Measurements from ENCODE around the gene NR3C2. TPM values are rescaled to one million over a fixed set of nuclear protein-coding genes. Genes with fewer than 3 reads are reported as not detected.

NR3C2 gene
- 0.12 and 0.24 TPM in 2 replicates for polyA plus RNA-seq (2013)

- Histone ChIP-seq H4K91ac (ENCODE audit: low read depth, low read length) (peak within 1 kb of the TSS; percentile 32), H3K4me2 (ENCODE audit: low read length) (peak within 1 kb of the TSS; percentile 99), H2BK5ac (ENCODE audit: low read depth, low read length, poor library complexity) (no peak within 1 kb of the TSS), H3K4me3 (ENCODE audit: low read depth, low read length) (peak within 1 kb of the TSS; percentile 85), H2AK5ac (ENCODE audit: low read length) (no peak within 1 kb of the TSS), H3K14ac (ENCODE audit: low read length) (peak within 1 kb of the TSS; percentile 62), H3K4ac (ENCODE audit: low read depth, low read length) (no peak within 1 kb of the TSS), H3K18ac (ENCODE audit: low read length) (no peak within 1 kb of the TSS), H3K36me3 (ENCODE audit: control insufficient read depth in 1 of 2, insufficient read depth in 2 of 2, low read length in 2 of 2) (no peaks in the 10 kb centered on the region), H4K8ac (ENCODE audit: low read depth, low read length) (peak within 1 kb of the TSS; percentile 78), H2BK120ac (ENCODE audit: insufficient read depth, low read length, poor library complexity) (peak within 1 kb of the TSS; percentile 0), H4K12ac (ENCODE audit: low read depth, low read length) (peak within 1 kb of the TSS; percentile 71), H3K79me1 (ENCODE audit: low read length) (peaks cover 2% of the 10 kb centered on the region), H3K23ac (ENCODE audit: low read length) (no peak within 1 kb of the TSS), H2AFZ (ENCODE audit: insufficient read depth, low read length, poor library complexity) (peak within 1 kb of the TSS; percentile 90), H3K27ac (ENCODE audit: low read depth, low read length) (no peak within 1 kb of the TSS), H3K9me3 (ENCODE audit: insufficient read depth, low read depth, low read length) (peaks cover 2% of the 10 kb centered on the region), H3K4me1 (ENCODE audit: control insufficient read depth in 1 of 2, insufficient read depth in 2 of 2, low read length in 2 of 2) (peaks cover 6 to 13% of the 10 kb centered on the region in 2 experiments), H3K79me2 (ENCODE audit: control insufficient read depth, insufficient read depth, low read length, poor library complexity) (no peaks in the 10 kb centered on the region), H2BK12ac (ENCODE audit: low read length) (no peak within 1 kb of the TSS), H3K27me3 (ENCODE audit: insufficient read depth, low read length) (peaks cover 29% of the 10 kb centered on the region), H3K9ac (ENCODE audit: low read length) (peak within 1 kb of the TSS; percentile 53)
- peak; percentile 98 to 99 for DNase-seq
- WGBS (ENCODE audit: extremely low coverage, insufficient coverage, insufficient read length), result no CpG with 5 or more reads among the region's 65 CpGs
Measured at GRCh38 chr4:148441986-148442831, at the start of gene NR3C2. Gene NR3C2, minus strand, starts transcription at chr4:148442414.

DNA sequence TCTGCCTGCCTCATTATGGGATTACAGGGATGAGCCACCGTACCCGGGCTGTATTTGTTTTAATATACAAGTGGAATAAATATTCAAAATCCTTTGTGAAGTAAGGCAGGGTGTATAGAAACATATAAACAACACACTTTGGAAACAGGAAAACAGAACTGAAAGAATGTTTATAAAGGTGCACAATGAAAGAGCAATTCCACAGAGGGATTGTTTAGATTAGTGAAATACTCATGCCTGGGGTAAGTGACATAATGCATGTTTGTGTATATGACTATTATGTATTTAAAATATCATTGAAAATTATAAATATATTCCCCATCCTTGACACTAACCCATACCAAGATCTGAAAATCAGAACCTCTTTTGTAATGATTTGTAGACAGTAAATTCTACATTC lies 45.0 kb upstream of the NR3C2 start:
- no peaks in the 10 kb centered on the region for H3K9me3 ChIP-seq (ENCODE audit: insufficient read depth, low read depth, low read length)
- no peaks in the 10 kb centered on the region for H3K4me1 ChIP-seq (ENCODE audit: control insufficient read depth in 1 of 2, insufficient read depth in 2 of 2, low read length in 2 of 2)
- no peak overlapping the region for H3K9ac ChIP-seq (ENCODE audit: low read length)
- no peak overlapping the region for H2BK120ac ChIP-seq (ENCODE audit: insufficient read depth, low read length, poor library complexity)
- no CpG with 5 or more reads among the region's 2 CpGs for WGBS (ENCODE audit: extremely low coverage, insufficient coverage, insufficient read length)
- H3K27ac ChIP-seq (ENCODE audit: low read depth, low read length), result no peak overlapping the region
- H2AFZ ChIP-seq (ENCODE audit: insufficient read depth, low read length, poor library complexity), result no peak overlapping the region
- no peak overlapping the region for H3K23ac ChIP-seq (ENCODE audit: low read length)
- no peak overlapping the region for H3K4ac ChIP-seq (ENCODE audit: low read depth, low read length)
- no peak overlapping the region for H4K8ac ChIP-seq (ENCODE audit: low read depth, low read length)
- no peak overlapping the region for H2BK5ac ChIP-seq (ENCODE audit: low read depth, low read length, poor library complexity)
- H4K91ac ChIP-seq (ENCODE audit: low read depth, low read length), result no peak overlapping the region
- no peaks in the 10 kb centered on the region for H3K79me1 ChIP-seq (ENCODE audit: low read length)
- H2AK5ac ChIP-seq (ENCODE audit: low read length), result no peak overlapping the region
- DNase-seq, result peak in 1 of 2 donors; percentile 34
- no peak overlapping the region for H3K4me3 ChIP-seq (ENCODE audit: low read depth, low read length)
- no peaks in the 10 kb centered on the region for H3K27me3 ChIP-seq (ENCODE audit: insufficient read depth, low read length)
- no peak overlapping the region for H3K14ac ChIP-seq (ENCODE audit: low read length)
- no peak overlapping the region for H3K4me2 ChIP-seq (ENCODE audit: low read length)
- H3K18ac ChIP-seq (ENCODE audit: low read length), result no peak overlapping the region
- H3K36me3 ChIP-seq (ENCODE audit: control insufficient read depth in 1 of 2, insufficient read depth in 2 of 2, low read length in 2 of 2), result no peaks in the 10 kb centered on the region
- no peak overlapping the region for H2BK12ac ChIP-seq (ENCODE audit: low read length)
- no peak overlapping the region for H4K12ac ChIP-seq (ENCODE audit: low read depth, low read length)
- H3K79me2 ChIP-seq (ENCODE audit: control insufficient read depth, insufficient read depth, low read length, poor library complexity), result no peaks in the 10 kb centered on the region

GRCh38 chr4:148481636-148482035 lies 39.4 kb upstream of the NR3C2 start:
- no peak overlapping the region for H3K14ac ChIP-seq (ENCODE audit: low read length)
- no peak overlapping the region for H4K12ac ChIP-seq (ENCODE audit: low read depth, low read length)
- H3K4ac ChIP-seq (ENCODE audit: low read depth, low read length), result no peak overlapping the region
- H2BK120ac ChIP-seq (ENCODE audit: insufficient read depth, low read length, poor library complexity), result no peak overlapping the region
- H3K9ac ChIP-seq (ENCODE audit: low read length), result no peak overlapping the region
- H4K8ac ChIP-seq (ENCODE audit: low read depth, low read length), result no peak overlapping the region
- no peaks in the 10 kb centered on the region for H3K4me1 ChIP-seq (ENCODE audit: control insufficient read depth in 1 of 2, insufficient read depth in 2 of 2, low read length in 2 of 2)
- H2BK5ac ChIP-seq (ENCODE audit: low read depth, low read length, poor library complexity), result no peak overlapping the region
- no peak overlapping the region for H3K27ac ChIP-seq (ENCODE audit: low read depth, low read length)
- H2BK12ac ChIP-seq (ENCODE audit: low read length), result no peak overlapping the region
- H3K27me3 ChIP-seq (ENCODE audit: insufficient read depth, low read length), result no peaks in the 10 kb centered on the region
- no peak overlapping the region for H3K18ac ChIP-seq (ENCODE audit: low read length)
- no peak overlapping the region for H2AK5ac ChIP-seq (ENCODE audit: low read length)
- H3K4me2 ChIP-seq (ENCODE audit: low read length), result no peak overlapping the region
- no peak overlapping the region for H4K91ac ChIP-seq (ENCODE audit: low read depth, low read length)
- H3K79me1 ChIP-seq (ENCODE audit: low read length), result no peaks in the 10 kb centered on the region
- no peak overlapping the region for H3K4me3 ChIP-seq (ENCODE audit: low read depth, low read length)
- no CpG with 5 or more reads among the region's 3 CpGs for WGBS (ENCODE audit: extremely low coverage, insufficient coverage, insufficient read length)
- H3K79me2 ChIP-seq (ENCODE audit: control insufficient read depth, insufficient read depth, low read length, poor library complexity), result no peaks in the 10 kb centered on the region
- no peak for DNase-seq
- no peaks in the 10 kb centered on the region for H3K9me3 ChIP-seq (ENCODE audit: insufficient read depth, low read depth, low read length)
- H3K23ac ChIP-seq (ENCODE audit: low read length), result no peak overlapping the region
- no peaks in the 10 kb centered on the region for H3K36me3 ChIP-seq (ENCODE audit: control insufficient read depth in 1 of 2, insufficient read depth in 2 of 2, low read length in 2 of 2)
- no peak overlapping the region for H2AFZ ChIP-seq (ENCODE audit: insufficient read depth, low read length, poor library complexity)

DNA sequence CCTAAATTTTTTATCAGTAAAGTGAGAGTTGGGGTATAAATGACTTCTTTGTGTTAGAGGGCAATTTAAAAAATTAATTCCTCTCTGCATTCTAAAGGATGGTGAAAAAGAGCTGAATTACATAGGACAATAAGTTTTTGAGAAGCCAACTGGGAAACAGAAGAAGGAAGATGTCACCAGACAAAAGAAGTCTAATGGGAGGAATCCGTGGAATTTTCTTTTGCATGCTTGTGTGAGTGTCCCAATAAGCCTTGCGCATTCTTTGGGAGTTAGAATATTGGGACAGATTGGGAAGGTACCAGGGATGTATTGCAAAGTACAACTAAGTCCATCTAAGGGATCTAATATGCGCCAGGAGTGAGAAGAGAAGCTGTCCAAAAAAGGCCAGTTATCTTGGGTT lies 35.1 kb upstream of the NR3C2 start:
- Histone ChIP-seq H3K79me2 (ENCODE audit: control insufficient read depth, insufficient read depth, low read length, poor library complexity) (no peaks in the 10 kb centered on the region), H3K79me1 (ENCODE audit: low read length) (no peaks in the 10 kb centered on the region), H4K12ac (ENCODE audit: low read depth, low read length) (no peak overlapping the region), H3K27me3 (ENCODE audit: insufficient read depth, low read length) (no peaks in the 10 kb centered on the region), H3K4ac (ENCODE audit: low read depth, low read length) (no peak overlapping the region), H3K4me3 (ENCODE audit: low read depth, low read length) (no peak overlapping the region), H3K4me1 (ENCODE audit: control insufficient read depth in 1 of 2, insufficient read depth in 2 of 2, low read length in 2 of 2) (no peaks in the 10 kb centered on the region), H2AFZ (ENCODE audit: insufficient read depth, low read length, poor library complexity) (no peak overlapping the region), H3K9me3 (ENCODE audit: insufficient read depth, low read depth, low read length) (no peaks in the 10 kb centered on the region), H2BK5ac (ENCODE audit: low read depth, low read length, poor library complexity) (no peak overlapping the region), H2BK12ac (ENCODE audit: low read length) (no peak overlapping the region), H4K8ac (ENCODE audit: low read depth, low read length) (no peak overlapping the region), H2AK5ac (ENCODE audit: low read length) (no peak overlapping the region), H3K4me2 (ENCODE audit: low read length) (no peak overlapping the region), H4K91ac (ENCODE audit: low read depth, low read length) (no peak overlapping the region), H3K14ac (ENCODE audit: low read length) (no peak overlapping the region), H3K9ac (ENCODE audit: low read length) (no peak overlapping the region), H2BK120ac (ENCODE audit: insufficient read depth, low read length, poor library complexity) (no peak overlapping the region), H3K36me3 (ENCODE audit: control insufficient read depth in 1 of 2, insufficient read depth in 2 of 2, low read length in 2 of 2) (no peaks in the 10 kb centered on the region), H3K27ac (ENCODE audit: low read depth, low read length) (no peak overlapping the region), H3K23ac (ENCODE audit: low read length) (no peak overlapping the region), H3K18ac (ENCODE audit: low read length) (no peak overlapping the region)
- peak in 1 of 2 donors; percentile 13 for DNase-seq
- WGBS (ENCODE audit: extremely low coverage, insufficient coverage, insufficient read length), result no CpG with 5 or more reads among the region's 3 CpGs
